Measurements from ENCODE around the gene CTNND2.

DNA sequence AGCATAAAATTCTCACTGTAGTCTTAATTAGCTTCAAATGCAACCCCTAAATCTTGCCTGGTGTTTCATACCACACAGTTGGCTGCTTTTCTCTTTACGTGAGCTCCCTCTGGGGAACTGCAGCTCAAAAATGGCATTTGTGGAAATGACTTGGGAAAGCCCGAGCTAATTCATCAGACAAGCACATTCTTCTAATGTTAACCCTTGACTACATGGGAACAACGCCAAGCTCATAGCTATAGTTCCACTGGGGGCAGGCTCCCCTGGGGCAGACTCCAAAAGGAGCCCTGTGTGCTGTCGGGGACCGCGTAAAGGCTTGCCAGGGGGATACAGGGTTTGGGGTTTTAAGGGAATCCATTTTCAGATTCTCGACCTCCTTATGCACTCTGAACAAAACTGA is 841.8 kb downstream of the CTNND2 start:
- TF ChIP-seq, protein P1, sequence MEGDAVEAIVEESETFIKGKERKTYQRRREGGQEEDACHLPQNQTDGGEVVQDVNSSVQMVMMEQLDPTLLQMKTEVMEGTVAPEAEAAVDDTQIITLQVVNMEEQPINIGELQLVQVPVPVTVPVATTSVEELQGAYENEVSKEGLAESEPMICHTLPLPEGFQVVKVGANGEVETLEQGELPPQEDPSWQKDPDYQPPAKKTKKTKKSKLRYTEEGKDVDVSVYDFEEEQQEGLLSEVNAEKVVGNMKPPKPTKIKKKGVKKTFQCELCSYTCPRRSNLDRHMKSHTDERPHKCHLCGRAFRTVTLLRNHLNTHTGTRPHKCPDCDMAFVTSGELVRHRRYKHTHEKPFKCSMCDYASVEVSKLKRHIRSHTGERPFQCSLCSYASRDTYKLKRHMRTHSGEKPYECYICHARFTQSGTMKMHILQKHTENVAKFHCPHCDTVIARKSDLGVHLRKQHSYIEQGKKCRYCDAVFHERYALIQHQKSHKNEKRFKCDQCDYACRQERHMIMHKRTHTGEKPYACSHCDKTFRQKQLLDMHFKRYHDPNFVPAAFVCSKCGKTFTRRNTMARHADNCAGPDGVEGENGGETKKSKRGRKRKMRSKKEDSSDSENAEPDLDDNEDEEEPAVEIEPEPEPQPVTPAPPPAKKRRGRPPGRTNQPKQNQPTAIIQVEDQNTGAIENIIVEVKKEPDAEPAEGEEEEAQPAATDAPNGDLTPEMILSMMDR (IDR thresholded peaks at IDR 0.05; ENCODE audit: borderline replicate concordance, extremely low read depth, low read length, poor library complexity, severe bottlenecking): no peak
- TF ChIP-seq EZH2 (IDR thresholded peaks at IDR 0.05; ENCODE audit: borderline replicate concordance, low read depth, low read length, severe bottlenecking): no peak

All from DND-41 (cell line).